A549 (cell line): ENCODE results near the gene RIMKLA. TPM values are rescaled to one million over a fixed set of nuclear protein-coding genes. Genes with fewer than 3 reads are reported as not detected.

Experiments used
- ATAC-seq, 2 experiments: fragments of 200-7000 bp in 1 of 2; fragments of >200 bp in 1 of 2; cut with Nextera tagmentation in 1 of 2; cut with Tn5 transposase in 1 of 2; 3 replicates each; pipeline versions ENCODE4 v1.8.0 to v1.9.1; 2018 to 2020; ENCODE audit warnings: mild to moderate bottlenecking in 1 of 2, moderate library complexity in 1 of 2
- CTCF ChIA-PET: fragments of 300-600 bp; sonication (Branson Sonifier 250); formaldehyde crosslinking; extraction: SDS; loops from one replicate; lab custom pipeline; 2021; ENCODE audit warnings: antibody characterized with exemption, inconsistent platforms; lab: Yijun Ruan, JAX
- POLR2A ChIA-PET: fragments of 350-600 bp; formaldehyde crosslinking; extraction: SDS; loops from one replicate; lab custom pipeline; 2021; ENCODE audit warnings: antibody characterized with exemption, inconsistent platforms; lab: Yijun Ruan, JAX
- DNase-seq, 2 experiments: peaks; one replicate each; pipeline versions ENCODE4 v3.0.0 to v3.0.0-alpha.2; 2011 to 2016; ENCODE audit warnings: low read depth in 1 of 2, low spot score in 1 of 2
- FAIRE-seq: peaks from 2 replicates; lab custom pipeline; 2011; peaks lifted over from hg19 to GRCh38; lab: Jason Lieb, UNC
- H3K27ac ChIP-seq, 2 experiments: fragments of >200 bp; sonication (Bioruptor Twin); formaldehyde crosslinking; 3 replicates each; pipeline ENCODE4 v1.5.1; 2016 to 2017
- H3K4me1 ChIP-seq: fragments of >200 bp; sonication (Bioruptor Twin); formaldehyde crosslinking; 3 replicates; pipeline ENCODE4 v1.6.1; 2016
- H3K4me2 ChIP-seq: fragments of >200 bp; sonication (Bioruptor Twin); formaldehyde crosslinking; 3 replicates; pipeline ENCODE4 v1.6.1; 2016
- H3K4me3 ChIP-seq: fragments of >200 bp; sonication (Bioruptor Twin); formaldehyde crosslinking; 3 replicates; pipeline ENCODE4 v1.5.1; 2016
- H3K9me3 ChIP-seq: fragments of >200 bp; sonication (Bioruptor Twin); formaldehyde crosslinking; 3 replicates; pipeline ENCODE4 v1.6.1; 2016
- CHD2 ChIP-seq: fragments of 150-350 bp; IDR thresholded peaks from 2 replicates; pipeline ENCODE4 v1.6.1; 2014; ENCODE audit warnings: low read length; ENCODE audit not compliant: partially characterized antibody
- CHD4 ChIP-seq: fragments of 200-600 bp; sonication (generic); IDR thresholded peaks from 2 replicates; pipeline ENCODE4 v1.6.1; 2016; ENCODE audit warnings: antibody characterized with exemption, mild to moderate bottlenecking, borderline replicate concordance
- E2F6 ChIP-seq: IDR thresholded peaks from 2 replicates; pipeline ENCODE4 v1.6.1; 2012; ENCODE audit warnings: low read depth, borderline replicate concordance
- FOXS1 ChIP-seq: fragments of 250-450 bp; sonication (Bioruptor Pico); IDR thresholded peaks from 2 replicates; pipeline ENCODE4 v1.5.0; 2020; ENCODE audit warnings: mild to moderate bottlenecking, moderate library complexity
- HEYL ChIP-seq: fragments of 250-450 bp; sonication (Bioruptor Pico); IDR thresholded peaks from 2 replicates; pipeline ENCODE4 v1.8.0; 2021; ENCODE audit warnings: mild to moderate bottlenecking, moderate library complexity
- HMGXB4 ChIP-seq: fragments of 250-450 bp; sonication (Bioruptor Pico); IDR thresholded peaks from 2 replicates; pipeline ENCODE4 v1.5.0; 2021; ENCODE audit warnings: mild to moderate bottlenecking, moderate library complexity, borderline replicate concordance
- HOXA7 ChIP-seq: fragments of 250-450 bp; sonication (Bioruptor Pico); IDR thresholded peaks from 2 replicates; pipeline ENCODE4 v1.5.0; 2020; ENCODE audit warnings: mild to moderate bottlenecking, moderate library complexity
- HOXB5 ChIP-seq: fragments of 250-450 bp; sonication (Bioruptor Pico); IDR thresholded peaks from 2 replicates; pipeline ENCODE4 v1.5.0; 2020; ENCODE audit warnings: mild to moderate bottlenecking, moderate library complexity
- JUN ChIP-seq, 2 experiments: fragments of >200 bp; sonication (Bioruptor Twin); formaldehyde crosslinking; IDR thresholded peaks; 2 replicates in 1 of 2; 3 replicates in 1 of 2; pipeline ENCODE4 v1.6.1; 2016 to 2017
- JUNB ChIP-seq: fragments of >200 bp; sonication (Bioruptor Twin); formaldehyde crosslinking; IDR thresholded peaks from 2 replicates; pipeline ENCODE4 v1.6.1; 2016
- KDM1A ChIP-seq: fragments of 200-600 bp; sonication (generic); IDR thresholded peaks from 2 replicates; pipeline ENCODE4 v1.6.1; 2016; ENCODE audit warnings: low read depth, mild to moderate bottlenecking
- MAFK ChIP-seq: fragments of 450-650 bp; IDR thresholded peaks from 2 replicates; pipeline ENCODE4 v1.6.1; 2014; ENCODE audit not compliant: partially characterized antibody
- NPAS2 ChIP-seq: fragments of 250-450 bp; sonication (Bioruptor Pico); IDR thresholded peaks from 2 replicates; pipeline ENCODE4 v1.8.0; 2022; ENCODE audit warnings: mild to moderate bottlenecking, moderate library complexity, borderline replicate concordance
- NR3C1 ChIP-seq: fragments of >200 bp; sonication (Bioruptor Twin); formaldehyde crosslinking; IDR thresholded peaks from 3 replicates; pipeline ENCODE4 v1.6.1; 2017
- PBX3 ChIP-seq: IDR thresholded peaks from 2 replicates; pipeline ENCODE4 v1.6.1; 2012
- POLR2AphosphoS2 ChIP-seq: conservative IDR thresholded peaks from 2 replicates; pipeline ENCODE4 v1.6.1; 2012; ENCODE audit warnings: low read length, improper control_type of control experiment, inconsistent platforms
- RAD21 ChIP-seq, 2 experiments: fragments of >200 bp in 1 of 2; sonication (Bioruptor Twin) in 1 of 2; formaldehyde crosslinking in 1 of 2; IDR thresholded peaks in 1 of 2; conservative IDR thresholded peaks in 1 of 2; 2 replicates in 1 of 2; 3 replicates in 1 of 2; pipeline ENCODE4 v1.6.1; 2012 to 2018; ENCODE audit warnings: inconsistent platforms in 1 of 2
- SMC3 ChIP-seq: fragments of >200 bp; sonication (Bioruptor Twin); formaldehyde crosslinking; IDR thresholded peaks from 3 replicates; pipeline ENCODE4 v1.6.1; 2018; ENCODE audit warnings: inconsistent platforms
- TP53 ChIP-seq: fragments of 250-450 bp; sonication (Bioruptor Pico); IDR thresholded peaks from 2 replicates; pipeline ENCODE4 v1.5.0; 2021; ENCODE audit warnings: mild to moderate bottlenecking, moderate library complexity
- ZFP36 ChIP-seq: fragments of 450-650 bp; IDR thresholded peaks from 2 replicates; pipeline ENCODE4 v1.6.1; 2014; ENCODE audit warnings: borderline replicate concordance; ENCODE audit not compliant: partially characterized antibody
- ZSCAN20 ChIP-seq: fragments of 250-450 bp; sonication (Bioruptor Pico); IDR thresholded peaks from 2 replicates; pipeline ENCODE4 v1.8.0; 2022; ENCODE audit warnings: mild to moderate bottlenecking, moderate library complexity
- WGBS: methylation state at CpG from one replicate; pipeline ENCODE4 v1.1.6; 2017; ENCODE audit errors: missing lambda C conversion rate; 5-methylcytosine and 5-hydroxymethylcytosine counted together
- polyA plus RNA-seq, 4 experiments: library from polyadenylated mRNA; depleted of rRNA in 3 of 4; stranded (reverse); fragments of >200 nt; fragmentation: RNase III in 1 of 4; extraction: RNeasy Plus Mini Kit Qiagen cat#74134 plus additional on column Dnase treatment in 1 of 4; gene quantifications; 2 replicates in 3 of 4; 3 replicates in 1 of 4; pipeline ENCODE4 v1.2.3, GENCODE V29; 2011 to 2017
- TF ChIP-seq, protein P1 (sequence below): fragments of >200 bp; sonication (Bioruptor Twin); formaldehyde crosslinking; IDR thresholded peaks from 3 replicates; pipeline ENCODE4 v1.6.1; 2016
- TF ChIP-seq, protein P2 (sequence below): fragments of >200 bp; sonication (Bioruptor Twin); formaldehyde crosslinking; IDR thresholded peaks from 3 replicates; pipeline ENCODE4 v1.5.1; 2016
- TF ChIP-seq, protein P3 (sequence below): fragments of 150-350 bp; IDR thresholded peaks from 2 replicates; pipeline ENCODE4 v1.6.1; 2014; ENCODE audit warnings: low read depth, mild to moderate bottlenecking, low read length

Gene RIMKLA
- polyA plus RNA-seq, 2 of the 4 experiments (the other 2 are of a cell fraction): 0.35 to 1.7 TPM

GRCh38 chr1:42419126-42419821 is 38.7 kb downstream of the RIMKLA start (continued):
- TF ChIP-seq, protein P1, sequence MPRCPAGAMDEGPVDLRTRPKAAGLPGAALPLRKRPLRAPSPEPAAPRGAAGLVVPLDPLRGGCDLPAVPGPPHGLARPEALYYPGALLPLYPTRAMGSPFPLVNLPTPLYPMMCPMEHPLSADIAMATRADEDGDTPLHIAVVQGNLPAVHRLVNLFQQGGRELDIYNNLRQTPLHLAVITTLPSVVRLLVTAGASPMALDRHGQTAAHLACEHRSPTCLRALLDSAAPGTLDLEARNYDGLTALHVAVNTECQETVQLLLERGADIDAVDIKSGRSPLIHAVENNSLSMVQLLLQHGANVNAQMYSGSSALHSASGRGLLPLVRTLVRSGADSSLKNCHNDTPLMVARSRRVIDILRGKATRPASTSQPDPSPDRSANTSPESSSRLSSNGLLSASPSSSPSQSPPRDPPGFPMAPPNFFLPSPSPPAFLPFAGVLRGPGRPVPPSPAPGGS: no peak

- WGBS: 80% methylated on average over 7 of the region's 7 CpGs
- Histone ChIP-seq H3K4me2 (no peak overlapping the region), H3K4me3 (no peak overlapping the region), H3K9me3 (no peaks in the 10 kb centered on the region), H3K27ac (no peak overlapping the region), H3K4me1 (no peaks in the 10 kb centered on the region)
- ChIA-PET POLR2A (no interaction called here), CTCF (interaction anchor here (0.8 kb wide), 1 partner anchor 13 kb away, joined by 3 read pairs; no protein-coding TSS in a partner anchor)
- no peak for ATAC-seq
- DNase-seq: no peak
- no peak for FAIRE-seq
- no peak for TF ChIP-seq HOXB5
- no peak for TF ChIP-seq POLR2AphosphoS2
- TF ChIP-seq HMGXB4 (CRISPR knock-in tag): no peak
- TF ChIP-seq, protein P1: no peak
- TF ChIP-seq RAD21 (conservative IDR thresholded peaks at IDR 0.05 in 1 of 2, IDR thresholded peaks at IDR 0.05 in 1 of 2): no peak
- TF ChIP-seq PBX3: no peak
- no peak for TF ChIP-seq HEYL (CRISPR knock-in tag)
- TF ChIP-seq CHD4: no peak
- no peak for TF ChIP-seq JUN (IDR thresholded peaks at IDR 0.05)
- no peak for TF ChIP-seq KDM1A
Measured at GRCh38 chr1:42420121-42420520, 39.5 kb downstream of the RIMKLA start.

- POLR2A ChIA-PET: no interaction called here
- H3K4me3 ChIP-seq: no peak overlapping the region
- DNase-seq (no peak), FAIRE-seq (no peak), ATAC-seq (no peak)
- H3K4me2 ChIP-seq: no peak overlapping the region
- no peak overlapping the region for H3K27ac ChIP-seq
- no peaks in the 10 kb centered on the region for H3K4me1 ChIP-seq
- no peaks in the 10 kb centered on the region for H3K9me3 ChIP-seq
- CTCF ChIA-PET: interaction anchor here (0.8 kb wide), 1 partner anchor 12 kb away, joined by 3 read pairs; no protein-coding TSS in a partner anchor
- 80% methylated on average over 9 of the region's 10 CpGs for WGBS
- TF ChIP-seq JUNB (no peak), ZSCAN20 (CRISPR knock-in tag) (no peak), KDM1A (no peak), E2F6 (no peak), NPAS2 (CRISPR knock-in tag) (no peak), TP53 (CRISPR knock-in tag) (no peak), MAFK (no peak), ZFP36 (no peak), HOXA7 (CRISPR knock-in tag) (no peak), CHD2 (no peak), FOXS1 (CRISPR knock-in tag) (no peak), SMC3 (no peak), NR3C1 (no peak)
- TF ChIP-seq, protein P2, sequence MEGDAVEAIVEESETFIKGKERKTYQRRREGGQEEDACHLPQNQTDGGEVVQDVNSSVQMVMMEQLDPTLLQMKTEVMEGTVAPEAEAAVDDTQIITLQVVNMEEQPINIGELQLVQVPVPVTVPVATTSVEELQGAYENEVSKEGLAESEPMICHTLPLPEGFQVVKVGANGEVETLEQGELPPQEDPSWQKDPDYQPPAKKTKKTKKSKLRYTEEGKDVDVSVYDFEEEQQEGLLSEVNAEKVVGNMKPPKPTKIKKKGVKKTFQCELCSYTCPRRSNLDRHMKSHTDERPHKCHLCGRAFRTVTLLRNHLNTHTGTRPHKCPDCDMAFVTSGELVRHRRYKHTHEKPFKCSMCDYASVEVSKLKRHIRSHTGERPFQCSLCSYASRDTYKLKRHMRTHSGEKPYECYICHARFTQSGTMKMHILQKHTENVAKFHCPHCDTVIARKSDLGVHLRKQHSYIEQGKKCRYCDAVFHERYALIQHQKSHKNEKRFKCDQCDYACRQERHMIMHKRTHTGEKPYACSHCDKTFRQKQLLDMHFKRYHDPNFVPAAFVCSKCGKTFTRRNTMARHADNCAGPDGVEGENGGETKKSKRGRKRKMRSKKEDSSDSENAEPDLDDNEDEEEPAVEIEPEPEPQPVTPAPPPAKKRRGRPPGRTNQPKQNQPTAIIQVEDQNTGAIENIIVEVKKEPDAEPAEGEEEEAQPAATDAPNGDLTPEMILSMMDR: no peak
- TF ChIP-seq, protein P3, sequence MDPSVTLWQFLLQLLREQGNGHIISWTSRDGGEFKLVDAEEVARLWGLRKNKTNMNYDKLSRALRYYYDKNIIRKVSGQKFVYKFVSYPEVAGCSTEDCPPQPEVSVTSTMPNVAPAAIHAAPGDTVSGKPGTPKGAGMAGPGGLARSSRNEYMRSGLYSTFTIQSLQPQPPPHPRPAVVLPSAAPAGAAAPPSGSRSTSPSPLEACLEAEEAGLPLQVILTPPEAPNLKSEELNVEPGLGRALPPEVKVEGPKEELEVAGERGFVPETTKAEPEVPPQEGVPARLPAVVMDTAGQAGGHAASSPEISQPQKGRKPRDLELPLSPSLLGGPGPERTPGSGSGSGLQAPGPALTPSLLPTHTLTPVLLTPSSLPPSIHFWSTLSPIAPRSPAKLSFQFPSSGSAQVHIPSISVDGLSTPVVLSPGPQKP: no peak
Measured at GRCh38 chr1:42420911-42421585, 40.5 kb downstream of the RIMKLA start.
